HT1080 (cell line): ENCODE data around the gene LANCL2. TPM values are rescaled to one million over a fixed set of nuclear protein-coding genes. Genes with fewer than 3 reads are reported as not detected.
"Not testable (repeated sequence)": the region's sequence is repeated elsewhere in the genome, so short reads cannot be mapped to it uniquely, and the experiment has no call there.

Experiments
- DNase-seq: peaks from one replicate; pipeline ENCODE4 v3.0.0-alpha.2; 2015; ENCODE audit warnings: low read depth
- polyA plus RNA-seq, 2 experiments: library from polyadenylated mRNA; depleted of rRNA; stranded (reverse); fragments of >200 nt; gene quantifications; 2 replicates each; pipeline ENCODE4 v1.2.3, GENCODE V29; 2015
- total RNA-seq: library from RNA; depleted of rRNA; stranded (reverse); fragments of >200 nt; shearing (Covaris generic); gene quantifications from 2 replicates; pipeline ENCODE4 v1.2.3, GENCODE V29; 2014; rRNA removed

The LANCL2 gene, protein sequence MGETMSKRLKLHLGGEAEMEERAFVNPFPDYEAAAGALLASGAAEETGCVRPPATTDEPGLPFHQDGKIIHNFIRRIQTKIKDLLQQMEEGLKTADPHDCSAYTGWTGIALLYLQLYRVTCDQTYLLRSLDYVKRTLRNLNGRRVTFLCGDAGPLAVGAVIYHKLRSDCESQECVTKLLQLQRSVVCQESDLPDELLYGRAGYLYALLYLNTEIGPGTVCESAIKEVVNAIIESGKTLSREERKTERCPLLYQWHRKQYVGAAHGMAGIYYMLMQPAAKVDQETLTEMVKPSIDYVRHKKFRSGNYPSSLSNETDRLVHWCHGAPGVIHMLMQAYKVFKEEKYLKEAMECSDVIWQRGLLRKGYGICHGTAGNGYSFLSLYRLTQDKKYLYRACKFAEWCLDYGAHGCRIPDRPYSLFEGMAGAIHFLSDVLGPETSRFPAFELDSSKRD
- 19.6 and 28.6 TPM in 2 replicates for total RNA-seq
- polyA plus RNA-seq (2015; cell fraction: cytosol; rRNA removed): 16.0 and 17.4 TPM in 2 replicates
- 14.9 and 17.4 TPM in 2 replicates for polyA plus RNA-seq (2015; cell fraction: nucleus; rRNA removed)

DNA sequence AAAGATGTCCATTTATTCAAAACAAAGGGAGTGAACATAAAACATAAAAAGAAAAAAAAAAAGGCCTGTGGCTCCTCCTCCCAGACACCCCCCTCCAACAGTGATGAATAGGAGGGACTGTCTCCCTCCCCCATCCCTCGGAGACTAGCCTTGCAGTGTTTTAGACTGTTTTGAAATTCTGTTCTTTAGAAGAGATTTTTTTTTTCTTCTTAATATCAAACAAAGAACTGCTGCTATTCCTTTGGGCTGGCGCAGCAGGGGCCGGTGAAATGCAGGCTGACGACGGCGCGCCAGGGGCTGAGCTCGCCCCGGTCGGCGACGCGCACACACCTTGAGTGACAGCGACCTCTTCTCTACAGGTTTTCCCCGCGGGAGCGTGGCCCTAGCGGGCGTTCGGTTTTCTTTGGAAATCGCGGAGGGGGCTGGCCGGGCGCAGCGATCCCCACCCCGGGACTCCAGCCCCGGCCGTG lies at the start of gene LANCL2:
LANCL2 (plus strand) TSS at position 133 of the 470 bp plus-strand sequence. CDS start 689 bp downstream, outside the sequence.
- no peak for DNase-seq

DNA sequence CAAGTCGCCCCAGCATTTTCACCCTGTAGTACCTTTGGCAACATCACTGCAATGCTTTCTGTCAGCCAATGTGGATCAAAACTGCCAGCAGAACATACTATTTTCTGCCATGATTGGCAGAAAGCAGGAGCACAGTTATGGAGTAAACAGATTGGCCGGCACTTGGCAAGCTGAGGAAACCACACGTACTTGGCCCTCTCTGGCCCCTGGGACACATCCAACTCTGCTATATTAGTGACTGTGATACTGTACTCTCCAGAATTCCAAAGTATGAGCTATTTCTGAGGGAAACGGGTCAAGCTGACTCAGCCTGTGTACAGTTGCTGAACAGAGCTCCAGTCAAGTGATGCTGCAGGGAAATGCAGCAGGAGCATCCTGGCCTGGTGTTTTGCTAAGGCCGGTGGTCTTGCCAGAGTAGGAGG lies 39.8 kb upstream of the LANCL2 start:
- peak; percentile 82 for DNase-seq

DNA sequence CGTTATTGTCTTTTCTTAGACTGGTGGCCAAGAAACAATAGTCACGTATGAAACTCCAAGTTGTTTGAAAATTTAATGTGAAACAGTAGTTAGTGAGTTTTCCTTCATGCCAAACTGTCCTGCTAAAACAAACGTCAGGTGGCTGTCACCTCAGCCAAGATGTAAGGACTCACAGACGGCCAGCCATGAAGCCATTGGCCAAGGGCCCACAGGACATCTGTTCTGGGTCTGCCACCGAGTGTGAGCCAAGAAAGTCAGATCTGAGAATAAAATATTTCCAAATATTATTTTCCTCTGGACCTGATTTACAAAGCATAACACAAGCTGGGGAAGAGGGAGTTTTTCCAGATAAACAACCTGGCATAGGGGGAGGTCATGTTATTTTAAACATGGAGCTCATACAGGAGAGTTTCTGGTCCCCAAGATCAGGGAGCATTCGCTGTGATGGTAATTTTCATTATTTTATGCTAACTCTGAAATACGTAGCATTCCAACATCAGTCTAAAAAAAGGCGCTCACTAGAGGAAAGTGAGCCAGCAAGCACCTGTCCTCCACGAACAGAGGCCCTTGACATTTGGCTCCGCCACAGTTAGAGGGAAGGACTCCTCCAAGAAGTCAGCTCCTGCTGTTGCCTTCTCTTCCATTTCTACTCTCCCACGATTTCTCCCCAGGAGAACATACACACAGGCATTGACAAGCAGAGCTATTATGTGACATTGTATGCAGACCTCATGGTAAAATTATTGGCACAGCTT lies 38.9 kb upstream of the LANCL2 start:
- DNase-seq: no peak

DNA sequence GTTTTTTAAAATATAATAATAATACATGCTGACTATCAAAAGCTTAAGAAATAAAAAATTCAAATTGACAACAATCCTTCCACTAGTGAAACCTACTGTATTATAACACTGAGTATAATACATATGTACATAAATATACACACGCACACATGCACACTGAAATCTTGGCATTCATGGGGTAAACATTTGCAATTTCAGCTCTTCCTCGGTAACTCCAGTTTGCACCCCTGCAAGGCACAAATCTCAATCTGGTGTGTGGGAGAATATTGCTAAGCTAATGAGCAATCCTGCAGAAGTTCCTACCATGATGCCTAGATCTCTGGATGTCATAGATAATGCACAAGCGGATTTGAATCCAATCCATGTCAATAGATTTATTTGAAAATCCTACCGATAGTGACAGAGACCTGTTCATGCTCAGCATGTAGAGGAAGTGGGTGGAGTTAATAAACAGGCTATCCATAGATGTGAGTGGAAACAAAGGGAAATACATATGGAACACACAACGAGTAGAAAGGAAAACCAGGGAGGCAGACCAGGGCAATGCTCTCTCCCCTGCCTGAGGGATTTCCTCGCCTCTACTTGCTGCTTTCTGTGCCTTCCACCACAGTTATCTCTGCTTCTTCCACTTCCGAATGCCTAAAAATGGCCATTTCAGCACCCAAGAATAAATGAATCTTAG lies 38.1 kb upstream of the LANCL2 start:
- no peak for DNase-seq

DNA sequence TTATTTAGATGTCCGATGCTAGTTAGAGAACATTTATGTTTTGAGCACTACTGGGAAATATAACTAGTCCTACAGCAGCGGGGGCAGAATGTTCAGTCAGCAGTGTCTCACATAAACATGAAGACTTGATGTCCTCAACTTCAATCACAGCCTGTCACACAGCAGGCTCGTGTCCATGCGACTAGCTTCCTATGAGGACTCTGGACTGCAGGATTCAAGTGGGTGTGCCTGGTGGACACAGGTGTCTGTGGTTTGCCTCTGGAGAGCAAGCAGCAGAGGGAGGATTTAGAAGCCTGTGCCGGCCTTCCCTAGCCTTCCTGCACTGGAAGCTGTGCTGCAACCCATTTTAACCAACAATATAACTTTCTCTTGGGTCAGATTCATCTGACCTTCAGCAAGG lies 30.0 kb upstream of the LANCL2 start:
- DNase-seq: no peak

DNA sequence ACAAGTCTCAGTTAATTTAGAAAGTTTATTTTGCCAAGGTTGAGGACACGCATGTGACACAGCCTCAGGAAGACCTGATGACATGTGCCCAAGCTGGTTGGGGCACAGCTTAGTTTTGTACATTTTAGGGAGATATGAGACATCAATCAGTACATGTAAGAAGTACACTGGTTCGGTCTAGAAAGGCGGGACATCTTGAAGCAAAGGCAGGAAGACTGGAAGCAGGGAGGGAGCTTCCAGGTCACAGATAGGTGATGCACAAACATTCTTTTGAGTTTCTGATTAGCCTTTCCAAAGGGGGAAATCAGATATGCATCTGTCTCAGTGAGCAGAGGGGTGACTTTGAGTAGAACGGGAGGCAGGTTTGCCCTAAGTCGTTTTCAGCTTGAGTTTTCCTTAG lies 29.4 kb upstream of the LANCL2 start:
- DNase-seq: no peak

DNA sequence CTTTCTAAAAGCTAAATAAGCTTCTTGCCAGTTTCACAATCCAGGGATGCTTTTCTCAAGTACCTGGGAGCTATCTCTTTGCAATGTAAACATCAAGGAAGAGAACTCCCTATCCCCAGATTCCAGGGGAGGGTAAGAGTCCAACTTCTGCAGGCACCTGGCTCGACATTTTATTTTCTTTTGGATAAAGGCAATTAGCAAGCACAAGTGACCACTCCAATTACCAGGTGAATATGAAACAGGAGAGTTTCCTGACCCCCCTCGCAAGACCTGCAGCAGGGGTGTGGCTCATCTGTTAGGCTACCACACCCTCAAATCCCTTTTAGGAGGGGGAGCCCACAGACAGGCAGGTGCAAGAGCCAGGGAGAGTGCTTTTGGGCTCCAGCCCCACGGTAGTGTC lies 28.6 kb upstream of the LANCL2 start:
- no peak for DNase-seq

DNA sequence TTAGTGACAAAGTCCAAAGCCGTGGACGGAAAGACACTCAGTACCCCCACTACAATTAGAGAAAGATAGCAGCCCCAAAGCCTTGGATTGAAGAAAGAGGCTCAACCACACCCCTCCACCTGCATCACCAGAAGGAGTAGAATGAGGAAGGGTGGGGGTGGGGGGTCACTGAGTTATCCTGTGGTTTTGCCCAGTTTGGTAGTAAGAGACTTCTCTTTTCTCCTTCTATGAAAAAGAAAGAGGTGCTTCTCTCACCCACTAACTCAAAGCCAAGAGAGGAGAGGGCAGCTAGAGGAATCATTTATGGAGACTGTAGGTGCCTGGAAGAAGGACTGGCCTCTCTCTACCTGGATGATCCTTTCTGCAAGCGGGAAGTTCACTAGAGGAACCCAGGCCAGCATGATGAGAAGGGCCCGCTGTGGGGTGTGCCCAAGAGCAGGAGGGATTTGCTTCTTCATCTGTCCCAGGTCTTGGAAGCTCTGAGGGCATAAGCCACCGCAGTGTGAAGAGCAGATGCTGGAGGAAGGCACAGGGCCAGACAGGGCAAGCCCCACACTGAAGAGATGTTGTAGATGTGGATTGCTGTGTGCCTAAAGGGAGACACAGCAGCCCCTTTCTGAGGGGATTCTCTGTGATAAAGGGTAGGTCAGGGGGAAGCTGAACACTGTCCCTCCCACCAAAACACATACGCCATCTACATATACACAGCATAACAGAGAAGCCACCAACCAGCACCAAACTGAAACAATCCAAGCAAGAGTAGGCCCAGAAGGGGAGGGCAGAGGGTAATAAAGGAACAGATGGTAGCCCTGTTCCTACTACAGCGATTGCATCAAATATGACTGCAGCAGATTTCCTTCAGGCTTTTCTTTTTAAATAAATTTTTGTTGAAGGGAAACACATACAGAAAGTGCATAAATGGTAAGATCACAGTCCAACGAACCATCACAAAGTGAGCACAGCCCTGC lies 25.8 kb upstream of the LANCL2 start:
- no peak for DNase-seq

DNA sequence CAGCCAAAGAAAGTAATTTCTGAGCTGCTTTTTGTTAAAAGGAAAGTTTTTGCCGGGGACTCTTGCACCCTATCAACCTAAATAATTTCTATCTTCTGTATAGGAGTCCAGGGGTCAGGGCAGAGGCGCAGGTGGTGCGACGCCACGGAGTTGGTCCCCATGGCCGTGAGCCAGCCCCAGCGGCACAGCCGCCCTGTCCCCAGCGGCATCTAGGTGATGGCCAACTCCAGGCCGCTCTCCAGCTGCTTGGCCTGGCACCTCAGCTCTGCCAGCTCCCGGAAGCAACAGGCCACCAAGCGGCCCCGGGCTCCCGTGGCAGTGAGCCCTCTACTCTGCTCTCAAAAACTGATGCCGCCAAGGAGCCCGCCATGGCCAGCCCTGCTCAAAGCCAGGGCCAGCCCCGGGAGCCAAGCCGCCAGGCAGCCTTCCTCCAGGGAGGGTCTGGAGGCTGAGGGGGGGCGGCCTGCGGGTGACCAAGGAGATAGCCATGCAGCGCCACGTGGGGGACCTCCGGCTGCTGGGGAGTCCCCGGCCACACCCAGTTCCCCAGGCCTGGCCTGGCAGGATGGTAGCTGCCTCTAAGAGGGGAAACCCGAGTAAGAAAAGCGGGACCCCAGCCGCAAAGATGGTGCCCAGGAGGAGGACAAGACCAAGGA lies 22.8 kb upstream of the LANCL2 start:
- no peak for DNase-seq

DNA sequence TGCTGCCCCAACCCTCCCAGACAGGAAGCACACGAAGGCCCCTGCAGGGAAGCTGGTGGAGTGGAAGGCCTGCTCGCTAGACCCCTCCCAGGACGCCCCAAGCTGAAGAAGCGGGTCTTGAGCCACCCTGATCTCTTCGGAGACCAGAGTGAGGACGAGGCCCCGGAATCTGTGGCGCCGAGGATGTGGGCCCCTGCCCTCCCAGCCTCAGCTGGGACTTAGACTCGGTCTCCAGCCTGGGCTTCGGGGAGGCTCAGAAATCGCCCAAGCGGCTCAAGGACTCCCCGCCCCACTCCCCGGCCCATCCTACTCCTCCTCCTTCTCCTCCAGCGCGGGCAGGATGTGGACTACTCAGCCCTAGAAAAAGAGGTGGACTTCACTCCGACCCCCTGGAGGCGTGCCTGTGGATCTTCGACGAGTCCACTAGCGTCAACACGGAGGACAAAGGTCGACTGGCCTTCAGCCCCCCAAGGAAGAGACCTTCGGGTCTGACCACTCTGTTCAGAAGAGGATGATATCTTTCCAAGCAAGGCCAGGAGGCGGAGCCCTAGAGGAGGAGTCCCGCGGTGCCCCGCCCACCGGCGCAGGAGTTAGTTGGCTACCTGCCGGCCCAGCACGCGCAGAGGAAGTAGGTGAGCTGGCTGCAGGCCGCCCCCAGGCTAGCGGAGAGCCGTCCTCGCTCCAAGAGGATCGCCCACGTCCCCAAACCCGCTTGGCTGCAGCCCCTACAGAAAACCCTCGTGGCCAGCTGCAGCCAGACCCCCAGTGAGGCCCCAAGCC lies 21.9 kb upstream of the LANCL2 start:
- DNase-seq: no peak

DNA sequence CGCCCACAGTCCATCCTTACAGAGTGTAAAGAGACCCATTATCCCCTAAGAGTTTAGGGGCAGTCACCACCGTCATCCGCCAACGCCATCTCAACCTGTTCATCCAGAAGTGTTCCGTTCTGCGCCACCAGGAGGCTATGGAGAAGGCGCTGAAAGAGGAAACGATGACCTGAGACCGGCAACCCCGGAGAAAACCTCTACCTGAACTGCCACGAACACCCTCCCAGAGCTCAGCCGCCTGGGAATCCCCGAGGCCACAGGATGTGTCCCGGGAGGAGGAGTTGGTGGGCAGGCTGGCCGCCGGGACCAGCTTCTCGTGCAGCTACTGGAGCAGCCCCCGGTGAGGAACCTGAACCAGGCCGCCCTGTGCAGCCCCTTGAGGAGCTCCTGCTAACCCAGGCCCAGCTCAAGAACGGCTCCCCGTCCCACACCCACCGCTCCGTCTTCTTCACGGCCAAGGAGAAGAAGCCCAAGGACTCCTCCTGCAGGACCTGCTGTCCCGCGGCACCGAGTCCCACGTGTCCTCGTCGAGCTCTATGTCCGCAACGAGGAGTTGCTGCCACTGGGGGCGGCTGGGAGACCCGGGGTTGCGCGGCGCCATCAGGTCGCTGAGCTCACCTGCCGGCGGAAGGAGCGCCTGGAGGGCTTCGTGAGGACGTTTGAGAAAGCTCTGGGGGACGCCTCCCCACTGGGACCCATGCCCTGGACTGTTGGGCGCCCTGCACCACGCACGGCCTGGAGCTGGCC lies 21.1 kb upstream of the LANCL2 start:
- DNase-seq: no peak

DNA sequence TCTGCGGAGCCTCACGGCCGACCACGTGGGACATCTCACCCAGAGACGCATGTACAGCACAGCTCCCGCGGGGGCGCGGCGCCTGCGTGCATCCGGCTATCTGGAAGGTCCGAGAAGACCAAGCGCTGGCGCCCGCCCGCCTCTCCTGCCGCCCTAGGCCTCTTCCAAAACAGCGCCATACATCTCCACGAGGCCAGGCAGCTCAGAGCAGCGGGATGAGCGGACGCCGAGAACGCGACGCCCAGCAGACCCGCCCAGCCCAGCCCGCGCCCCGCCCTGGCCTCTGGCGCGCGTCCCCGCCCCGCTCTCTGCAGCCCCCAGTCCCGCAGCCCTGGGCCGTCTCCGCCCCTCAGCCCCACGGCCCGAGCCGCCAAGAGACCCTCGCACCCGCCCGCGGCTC lies 20.3 kb upstream of the LANCL2 start:
- no peak for DNase-seq

DNA sequence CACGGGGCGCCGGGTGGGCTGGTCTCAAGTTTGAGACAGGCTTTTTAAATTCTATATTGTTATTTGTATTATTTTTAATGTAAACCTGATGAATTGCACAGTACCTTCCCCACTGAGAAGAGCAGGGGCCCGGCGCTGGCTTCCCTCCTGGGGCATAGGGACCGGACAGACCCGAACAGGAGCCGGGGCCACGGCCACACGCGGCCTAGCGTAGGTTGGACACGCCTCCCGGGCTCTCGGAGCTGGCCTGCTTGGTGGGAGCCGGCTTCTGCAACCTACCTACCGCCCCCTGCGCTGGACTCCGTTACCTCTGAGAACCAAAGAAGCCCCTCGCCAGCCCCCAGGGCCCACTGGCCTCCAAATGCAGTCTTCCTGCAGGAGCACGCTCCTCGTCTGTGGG lies 19.8 kb upstream of the LANCL2 start:
- no peak for DNase-seq

DNA sequence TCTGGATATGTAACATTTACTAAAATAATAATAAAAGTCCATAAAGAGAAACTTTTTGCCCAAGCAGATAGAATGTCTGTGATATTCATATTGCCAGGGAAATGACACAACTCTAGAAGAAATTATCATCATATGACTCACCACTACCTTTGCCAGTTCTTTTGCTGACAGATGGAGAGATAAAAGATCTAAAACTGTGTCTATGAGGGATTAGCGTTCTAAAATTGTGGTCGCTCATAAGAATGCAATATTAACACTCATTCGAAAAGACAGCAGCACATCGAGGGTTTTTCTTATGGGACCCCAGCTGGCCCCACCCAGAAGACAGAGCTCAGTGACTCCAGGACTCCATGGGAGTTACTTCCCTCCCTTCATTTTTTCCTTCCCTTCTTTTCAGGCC lies 16.6 kb upstream of the LANCL2 start:
- DNase-seq: peak; percentile 70

DNA sequence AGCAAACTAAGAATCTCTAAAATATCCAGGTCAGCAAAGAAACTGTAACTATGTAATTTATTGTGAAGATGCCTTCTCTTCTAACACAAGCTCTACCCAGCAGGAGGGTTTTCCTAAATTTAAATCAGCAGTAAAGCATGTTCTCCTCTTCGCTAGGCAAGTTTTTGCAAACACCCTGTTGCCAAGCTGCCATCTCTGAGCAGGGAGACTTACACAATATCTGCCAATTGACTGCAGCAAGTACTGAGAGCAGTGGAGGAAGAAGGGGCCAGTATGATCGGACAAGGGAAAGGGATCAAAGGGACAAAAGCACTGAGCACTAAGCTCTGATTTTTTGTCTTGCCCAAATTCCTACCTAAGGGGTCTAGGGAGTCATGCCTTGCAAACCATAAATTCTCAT lies 16.0 kb upstream of the LANCL2 start:
- no peak for DNase-seq

DNA sequence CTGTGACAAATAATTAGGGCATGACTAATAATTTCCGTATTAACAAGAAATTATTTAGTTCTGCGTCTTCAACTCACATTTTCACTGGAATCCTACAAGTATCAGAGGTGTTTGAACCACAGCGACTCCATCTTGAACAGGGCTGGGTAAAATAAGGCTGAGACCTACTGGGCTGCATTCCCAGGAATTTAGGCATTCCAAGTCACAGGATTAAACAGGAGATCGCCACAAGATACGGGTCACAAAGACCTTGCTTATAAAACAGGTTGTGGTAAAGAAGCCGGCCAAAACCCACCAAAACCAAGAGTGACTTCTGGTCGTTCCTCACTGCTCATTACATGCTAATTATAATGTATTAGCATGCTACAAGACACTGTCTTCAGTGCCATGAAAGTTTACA lies 14.9 kb upstream of the LANCL2 start:
- DNase-seq: no peak

DNA sequence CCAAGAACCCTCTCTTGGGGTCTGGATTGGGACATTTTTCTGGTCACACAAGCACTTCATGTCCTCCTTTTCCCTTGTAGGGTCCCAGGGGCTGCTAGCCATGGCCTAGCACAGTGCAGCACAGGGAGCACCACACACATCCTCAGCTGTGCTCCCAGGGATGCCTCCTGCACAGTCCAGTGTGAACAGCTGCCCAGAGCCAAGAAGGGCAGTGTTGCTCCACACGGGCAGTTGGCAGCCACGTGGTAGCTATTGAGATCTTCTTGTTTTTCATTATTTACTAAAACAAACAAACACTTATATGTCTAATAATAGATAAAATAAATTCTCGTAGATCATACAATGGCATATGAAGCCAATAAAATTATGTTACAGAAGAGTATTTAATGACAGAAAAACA lies 13.9 kb upstream of the LANCL2 start:
- no peak for DNase-seq

DNA sequence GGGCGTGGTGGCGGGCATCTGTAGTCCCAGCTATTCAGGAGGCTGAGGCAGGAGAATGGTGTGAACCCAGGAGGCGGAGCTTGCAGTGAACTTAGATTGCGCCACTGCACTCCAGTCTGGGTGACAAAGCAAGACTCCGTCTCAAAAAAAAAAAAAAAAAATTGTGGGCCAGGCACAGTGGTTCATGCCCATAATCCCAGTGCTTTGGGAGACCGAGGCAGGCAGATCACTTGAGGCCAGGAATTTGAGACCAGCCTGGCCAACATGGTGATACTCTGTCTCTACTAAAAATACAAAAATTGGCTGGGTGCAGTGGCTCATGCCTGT lies 12.2 kb upstream of the LANCL2 start:
- not testable (repeated sequence) for DNase-seq

DNA sequence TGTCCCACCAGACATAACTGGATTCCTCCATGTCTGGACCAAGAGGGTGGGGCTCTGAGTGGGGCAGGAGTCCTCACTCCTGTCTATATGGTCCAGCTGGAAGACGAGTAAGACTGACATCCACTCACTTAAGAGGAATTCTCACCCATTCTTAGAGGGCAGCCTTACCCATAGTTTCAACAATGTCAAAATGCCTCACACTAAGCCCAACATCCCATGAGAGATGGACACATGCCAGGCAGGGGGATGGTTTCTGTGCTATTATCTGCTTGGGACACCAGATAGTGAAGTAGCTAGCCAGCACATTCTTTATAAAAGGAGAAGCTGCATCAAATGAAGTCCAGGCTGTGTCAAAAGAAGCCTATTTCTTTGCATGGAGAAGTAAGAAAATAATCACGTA lies 4.7 kb upstream of the LANCL2 start:
- DNase-seq: no peak
